SU-DHL-6 (cell line): ENCODE results near the gene MMP24.
"Not testable (repeated sequence)": the region's sequence is repeated elsewhere in the genome, so short reads cannot be mapped to it uniquely, and the experiment has no call there.

Experiments
- H2AFZ ChIP-seq: fragments of 200-600 bp; sonication (generic); 2 replicates; pipeline ENCODE4 v1.6.1; 2014; ENCODE audit warnings: low read depth, mild to moderate bottlenecking, moderate library complexity, mixed read lengths, antibody characterized with exemption, low read length; ENCODE audit not compliant: severe bottlenecking
- H3F3A ChIP-seq: fragments of 200-600 bp; shearing (Covaris generic); 2 replicates; pipeline ENCODE4 v1.6.0; 2016; ENCODE audit warnings: antibody characterized with exemption, mild to moderate bottlenecking; ENCODE audit not compliant: insufficient read depth
- H3K27ac ChIP-seq: fragments of 200-600 bp; sonication (generic); 2 replicates; pipeline ENCODE4 v1.5.1; 2016; ENCODE audit warnings: low read depth, mild to moderate bottlenecking, low read length, moderate library complexity, mixed read lengths
- H3K27me3 ChIP-seq: fragments of 200-600 bp; sonication (generic), shearing (Covaris generic); 2 replicates; pipeline ENCODE4 v1.6.0; 2014; ENCODE audit warnings: mild to moderate bottlenecking, low read length
- H3K36me3 ChIP-seq: fragments of 200-600 bp; sonication (generic); 2 replicates; pipeline ENCODE4 v1.6.1; 2014; ENCODE audit warnings: mild to moderate bottlenecking, low read length, mixed read lengths
- H3K4me2 ChIP-seq: fragments of 300-600, 200-600 bp; shearing (Covaris generic), sonication (generic); 2 replicates; pipeline ENCODE4 v1.6.0; 2014; ENCODE audit warnings: low read length, low read depth, mild to moderate bottlenecking; ENCODE audit not compliant: poor library complexity, severe bottlenecking
- H3K4me3 ChIP-seq: fragments of 200-600 bp; sonication (generic); 2 replicates; pipeline ENCODE4 v1.5.1; 2014; ENCODE audit warnings: antibody characterized with exemption, low read length, mild to moderate bottlenecking, mixed read lengths; ENCODE audit not compliant: insufficient read depth, poor library complexity, severe bottlenecking
- H3K79me2 ChIP-seq: fragments of 200-600 bp; sonication (generic); 2 replicates; pipeline ENCODE4 v1.6.1; 2014; ENCODE audit warnings: mild to moderate bottlenecking, low read length, moderate library complexity; ENCODE audit not compliant: insufficient read depth
- H3K9ac ChIP-seq: fragments of 200-600 bp; sonication (generic); 2 replicates; pipeline ENCODE4 v1.7.0; 2014; ENCODE audit warnings: mild to moderate bottlenecking, low read length
- H3K9me2 ChIP-seq: fragments of 200-600 bp; sonication (generic); replicated peaks from 2 replicates; pipeline ENCODE4 v1.6.1; 2014; ENCODE audit warnings: low read length; ENCODE audit not compliant: insufficient read depth
- H3K9me3 ChIP-seq: fragments of 200-600 bp; sonication (generic); 2 replicates; pipeline ENCODE4 v1.6.1; 2014; ENCODE audit warnings: low read length, mixed read lengths; ENCODE audit not compliant: insufficient read depth
- H4K20me1 ChIP-seq: fragments of 200-600 bp; sonication (generic); 2 replicates; pipeline ENCODE4 v1.6.1; 2014; ENCODE audit warnings: low read depth, mild to moderate bottlenecking, antibody characterized with exemption, low read length, moderate library complexity, mixed read lengths
- CTCF ChIP-seq: fragments of 200-600 bp; sonication (generic); IDR thresholded peaks from one replicate; pipeline ENCODE4 v1.5.1; 2017; ENCODE audit warnings: antibody characterized with exemption, mild to moderate bottlenecking, low read length, moderate library complexity; ENCODE audit not compliant: insufficient read depth, poor library complexity, severe bottlenecking
- EZH2phosphoT487 ChIP-seq: fragments of 200-600 bp; sonication (generic), shearing (Covaris generic); conservative IDR thresholded peaks from 2 replicates; pipeline ENCODE4 v1.6.1; 2018; ENCODE audit warnings: mild to moderate bottlenecking, antibody characterized with exemption, low read length, moderate library complexity, mixed read lengths

MMP24 gene

GRCh38 chr20:35254448-35254999 is 28.0 kb downstream of the MMP24 start:
- no peaks in the 10 kb centered on the region for H3K9me2 ChIP-seq
- H3K27ac ChIP-seq = no peak overlapping the region
- no peaks in the 10 kb centered on the region for H3F3A ChIP-seq
- no peak overlapping the region for H3K4me3 ChIP-seq
- no peaks in the 10 kb centered on the region for H4K20me1 ChIP-seq
- no peak overlapping the region for H3K9ac ChIP-seq
- no peaks in the 10 kb centered on the region for H3K27me3 ChIP-seq
- TF ChIP-seq CTCF (no peak), EZH2phosphoT487 (no peak)
- no peak overlapping the region for H2AFZ ChIP-seq
- no peak overlapping the region for H3K4me2 ChIP-seq
- no peaks in the 10 kb centered on the region for H3K36me3 ChIP-seq
- H3K9me3 ChIP-seq = no peaks in the 10 kb centered on the region
- H3K79me2 ChIP-seq = no peaks in the 10 kb centered on the region

- H3K27ac ChIP-seq = no peak overlapping the region
- H2AFZ ChIP-seq = no peak overlapping the region
- H3K9me2 ChIP-seq = no peaks in the 10 kb centered on the region
- no peaks in the 10 kb centered on the region for H4K20me1 ChIP-seq
- H3K4me2 ChIP-seq = no peak overlapping the region
- H3K36me3 ChIP-seq = no peaks in the 10 kb centered on the region
- no peaks in the 10 kb centered on the region for H3K9me3 ChIP-seq
- no peaks in the 10 kb centered on the region for H3F3A ChIP-seq
- TF ChIP-seq CTCF (no peak), EZH2phosphoT487 (no peak)
- no peak overlapping the region for H3K9ac ChIP-seq
- H3K4me3 ChIP-seq = no peak overlapping the region
- no peaks in the 10 kb centered on the region for H3K27me3 ChIP-seq
- no peaks in the 10 kb centered on the region for H3K79me2 ChIP-seq
Measured at GRCh38 chr20:35257175-35257909, 30.9 kb downstream of the MMP24 start.

- no peaks in the 10 kb centered on the region for H3K79me2 ChIP-seq
- no peaks in the 10 kb centered on the region for H4K20me1 ChIP-seq
- no peak overlapping the region for H2AFZ ChIP-seq
- H3K4me2 ChIP-seq = no peak overlapping the region
- no peak overlapping the region for H3K9ac ChIP-seq
- no peaks in the 10 kb centered on the region for H3F3A ChIP-seq
- no peak overlapping the region for H3K4me3 ChIP-seq
- no peaks in the 10 kb centered on the region for H3K36me3 ChIP-seq
- no peaks in the 10 kb centered on the region for H3K9me2 ChIP-seq
- no peaks in the 10 kb centered on the region for H3K9me3 ChIP-seq
- no peak overlapping the region for H3K27ac ChIP-seq
- TF ChIP-seq EZH2phosphoT487 (no peak), CTCF (no peak)
- H3K27me3 ChIP-seq = no peaks in the 10 kb centered on the region
Measured at GRCh38 chr20:35260426-35260825, 33.9 kb downstream of the MMP24 start.

GRCh38 chr20:35262321-35262720 is 35.8 kb downstream of the MMP24 start:
- H3K36me3 ChIP-seq, H3F3A ChIP-seq, H3K27ac ChIP-seq, H3K9me2 ChIP-seq, H2AFZ ChIP-seq, H3K79me2 ChIP-seq, H3K9me3 ChIP-seq, H4K20me1 ChIP-seq, H3K9ac ChIP-seq, H3K4me3 ChIP-seq, H3K27me3 ChIP-seq, H3K4me2 ChIP-seq: not testable (repeated sequence)

GRCh38 chr20:35262731-35263531 is 36.4 kb downstream of the MMP24 start:
- not testable (repeated sequence) for H3K4me3 ChIP-seq

More at GRCh38 chr20:35262731-35263531, 36.4 kb downstream of the MMP24 start:
- not testable (repeated sequence) for H3K4me2 ChIP-seq, H3K27me3 ChIP-seq, H3K79me2 ChIP-seq, H3K9ac ChIP-seq, H2AFZ ChIP-seq, H3K36me3 ChIP-seq, H4K20me1 ChIP-seq, H3K27ac ChIP-seq, H3K9me2 ChIP-seq, H3K9me3 ChIP-seq, H3F3A ChIP-seq
